Hypothalamus (tissue), 51 donors: ENCODE measurements around the gene CUTA.
A peak's percentile ranks its signal among the peaks of the same experiment; 100 is the strongest.

ENCODE experiments used
- DNase-seq, 51 donors: peaks; one replicate each; lab custom pipeline; 2025; lab: John Stamatoyannopoulos, UW

Gene CUTA

GRCh38 chr6:33424855-33425667 lies 7.2 kb upstream of the CUTA start:
- peak in 3 of 51 donors; percentile 24 to 48 (median 47) for DNase-seq

- no peak for DNase-seq
Measured at GRCh38 chr6:33423777-33424176, 5.9 kb upstream of the CUTA start.

DNA sequence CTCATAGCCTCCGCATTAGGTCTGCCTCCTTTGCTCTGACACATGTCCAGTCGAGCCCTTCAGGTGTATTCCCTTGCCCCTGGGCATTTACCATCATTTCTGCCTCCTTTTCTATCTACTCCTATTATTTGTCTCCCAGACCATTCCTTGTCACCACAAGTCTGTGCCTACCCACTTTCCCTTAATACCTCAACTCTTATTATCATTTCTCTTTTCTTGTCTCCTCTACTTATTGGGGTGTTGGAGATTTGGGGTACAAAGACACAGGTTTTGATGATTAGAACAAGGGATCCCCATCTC lies 3.4 kb upstream of the CUTA start:
- no peak for DNase-seq

GRCh38 chr6:33420491-33421343 lies 2.8 kb upstream of the CUTA start:
- no peak for DNase-seq

DNA sequence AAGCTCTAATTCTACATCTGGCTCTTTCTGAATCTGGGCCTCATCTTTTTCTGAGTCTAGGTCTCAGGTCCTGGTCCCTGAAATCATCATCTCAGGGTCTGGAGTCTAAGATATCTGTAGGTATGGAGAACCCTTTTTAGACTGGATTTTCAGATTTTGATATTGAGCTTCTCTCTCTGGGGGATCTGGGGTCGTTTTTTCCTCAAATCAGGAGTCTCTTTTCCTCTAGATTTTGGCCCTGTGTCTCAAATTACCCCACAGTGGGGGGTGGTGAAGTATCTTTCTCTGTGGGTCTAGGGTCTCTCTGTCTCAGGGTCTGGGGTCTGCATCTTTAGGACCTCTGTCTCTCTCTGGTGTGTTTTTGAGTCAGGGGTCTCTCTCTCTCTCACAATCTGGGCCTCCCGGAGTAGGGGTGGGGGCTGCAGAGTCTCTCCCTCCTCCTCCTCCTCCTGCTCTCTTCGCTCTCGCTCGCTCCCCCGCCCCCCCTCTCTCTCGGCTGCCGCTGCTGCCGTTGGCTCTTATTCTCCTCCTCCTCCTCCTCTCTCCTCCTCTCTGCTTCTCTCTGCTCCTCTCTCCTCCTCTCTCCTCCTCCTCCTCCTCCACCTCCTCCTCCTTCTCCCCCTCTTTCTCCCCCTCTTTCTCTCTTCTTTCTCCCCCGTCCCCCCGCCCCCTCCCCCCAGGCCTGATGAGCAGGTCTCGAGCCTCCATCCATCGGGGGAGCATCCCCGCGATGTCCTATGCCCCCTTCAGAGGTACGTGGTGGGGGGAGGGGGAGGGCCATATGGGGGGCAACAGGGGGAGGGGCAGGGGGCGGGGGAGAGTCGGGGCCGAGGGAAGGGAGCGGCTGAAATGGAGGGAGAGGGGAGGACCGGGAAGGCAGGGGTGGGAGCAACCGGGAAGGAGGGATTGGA lies 1.9 kb upstream of the CUTA start, which contains the start of gene SYNGAP1:
TSS of gene SYNGAP1 (plus strand) at position 486 of the 911 bp plus-strand sequence. CDS start at position 686, 200 bp downstream.
- DNase-seq, result peak in 29 of 51 donors; percentile 11 to 67 (median 41)

DNA sequence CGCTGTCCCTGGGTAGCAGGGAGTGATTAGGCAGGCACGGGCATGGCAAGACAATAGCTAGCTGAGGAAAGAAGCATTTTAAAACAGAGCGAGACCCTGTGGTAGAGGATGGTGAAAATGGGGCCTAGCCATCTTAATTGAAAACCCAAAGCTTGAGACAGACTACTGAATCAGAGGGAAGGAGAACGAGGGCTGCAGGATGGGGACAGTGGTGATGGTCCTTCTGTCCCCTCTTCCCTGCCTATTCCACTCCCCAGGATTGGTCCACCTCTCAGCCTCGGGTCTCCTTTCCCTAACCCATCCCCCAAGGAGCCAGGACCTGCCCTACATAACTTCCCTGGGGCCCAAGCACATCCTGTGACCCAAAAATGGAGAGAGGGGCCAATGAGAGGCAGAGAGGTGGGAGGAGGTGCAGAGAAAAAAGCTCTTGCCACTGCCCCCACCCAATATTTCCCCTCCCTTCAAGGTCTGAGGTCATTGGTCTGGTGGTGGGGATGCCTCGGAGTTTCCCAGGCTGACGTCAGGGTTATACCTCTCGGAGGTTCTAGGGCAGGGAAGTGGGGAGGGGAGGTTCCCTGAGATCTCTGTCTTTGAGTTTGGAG lies 884 bp upstream of the CUTA start:
- no peak for DNase-seq

GRCh38 chr6:33417128-33417902 lies 592 bp downstream of the CUTA start:
- DNase-seq, result peak in 2 of 51 donors; percentile 31 to 60

- DNase-seq, result no peak
Measured at GRCh38 chr6:33416386-33417127, 1.4 kb downstream of the CUTA start.

DNA sequence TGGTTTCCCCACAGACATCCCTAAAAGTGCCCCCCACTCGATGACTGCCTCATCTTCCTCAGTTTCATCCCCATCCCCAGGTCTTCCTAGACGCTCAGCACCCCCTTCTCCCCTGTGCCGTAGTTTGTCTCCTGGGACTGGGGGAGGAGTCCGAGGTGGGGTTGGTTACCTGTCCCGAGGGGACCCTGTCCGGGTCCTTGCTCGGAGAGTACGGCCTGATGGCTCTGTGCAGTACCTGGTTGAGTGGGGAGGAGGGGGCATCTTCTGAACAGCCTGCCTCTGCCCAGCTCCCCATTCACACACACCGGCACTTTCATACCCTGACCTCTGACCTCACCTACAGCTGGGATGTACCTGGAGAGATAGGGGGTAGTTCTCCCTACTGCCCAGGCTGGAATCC lies 2.1 kb downstream of the CUTA start:
- no peak for DNase-seq

GRCh38 chr6:33414592-33415271 lies 3.2 kb downstream of the CUTA start:
- no peak for DNase-seq

GRCh38 chr6:33413241-33414120 lies 4.4 kb downstream of the CUTA start:
- no peak for DNase-seq

DNA sequence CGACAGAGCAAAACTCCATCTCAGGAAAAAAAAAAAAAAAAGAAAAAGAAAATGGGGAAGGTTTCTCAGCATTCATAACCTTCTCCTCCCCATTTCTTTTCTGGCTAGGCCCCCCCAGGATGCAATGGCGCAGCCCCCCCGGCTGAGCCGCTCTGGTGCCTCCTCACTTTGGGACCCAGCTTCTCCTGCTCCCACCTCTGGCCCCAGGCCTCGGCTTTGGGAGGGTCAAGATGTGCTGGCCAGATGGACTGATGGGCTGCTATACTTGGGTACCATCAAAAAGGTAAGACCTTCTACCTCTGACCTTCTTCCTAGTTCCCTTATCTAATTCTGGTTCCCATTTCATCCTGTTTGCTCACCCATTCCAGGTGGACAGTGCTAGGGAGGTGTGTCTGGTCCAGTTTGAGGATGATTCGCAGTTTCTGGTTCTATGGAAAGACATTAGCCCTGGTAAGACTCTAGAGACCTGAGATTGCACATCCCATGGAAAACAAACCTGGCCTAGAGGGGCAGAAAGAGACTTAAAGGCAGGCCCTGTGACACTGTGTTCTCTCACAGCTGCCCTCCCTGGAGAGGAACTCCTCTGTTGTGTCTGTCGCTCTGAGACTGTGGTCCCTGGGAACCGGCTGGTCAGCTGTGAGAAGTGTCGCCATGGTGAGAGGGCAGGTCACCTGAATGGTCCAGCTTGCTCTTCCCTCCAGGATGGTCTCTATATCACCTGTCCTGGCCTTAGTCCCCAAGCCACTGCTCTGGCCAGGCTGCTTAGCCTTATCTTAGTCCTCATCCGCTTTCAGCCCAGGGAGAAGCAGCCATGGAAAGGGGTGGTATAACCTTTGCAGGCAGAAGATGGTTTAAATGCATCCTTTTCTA lies 5.5 kb downstream of the CUTA start:
- DNase-seq, result no peak

DNA sequence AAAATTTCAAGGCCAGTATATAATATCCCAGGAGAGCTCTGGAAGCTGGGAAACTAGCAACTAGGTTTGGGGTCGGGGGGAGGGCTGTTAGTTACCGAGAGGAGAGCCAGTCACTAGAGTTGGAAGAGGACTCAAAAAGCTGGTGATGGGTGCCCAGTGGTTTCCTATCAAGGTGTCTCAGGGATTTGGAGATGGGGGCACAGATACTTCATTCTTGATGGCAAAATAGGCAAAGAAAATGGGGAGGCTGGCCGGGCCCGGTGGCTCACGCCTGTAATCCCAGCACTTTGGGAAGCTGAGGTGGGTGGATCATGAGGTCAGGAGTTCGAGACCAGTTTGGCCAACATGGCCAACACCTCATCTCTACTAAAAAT lies 6.3 kb downstream of the CUTA start:
- DNase-seq, result no peak

DNA sequence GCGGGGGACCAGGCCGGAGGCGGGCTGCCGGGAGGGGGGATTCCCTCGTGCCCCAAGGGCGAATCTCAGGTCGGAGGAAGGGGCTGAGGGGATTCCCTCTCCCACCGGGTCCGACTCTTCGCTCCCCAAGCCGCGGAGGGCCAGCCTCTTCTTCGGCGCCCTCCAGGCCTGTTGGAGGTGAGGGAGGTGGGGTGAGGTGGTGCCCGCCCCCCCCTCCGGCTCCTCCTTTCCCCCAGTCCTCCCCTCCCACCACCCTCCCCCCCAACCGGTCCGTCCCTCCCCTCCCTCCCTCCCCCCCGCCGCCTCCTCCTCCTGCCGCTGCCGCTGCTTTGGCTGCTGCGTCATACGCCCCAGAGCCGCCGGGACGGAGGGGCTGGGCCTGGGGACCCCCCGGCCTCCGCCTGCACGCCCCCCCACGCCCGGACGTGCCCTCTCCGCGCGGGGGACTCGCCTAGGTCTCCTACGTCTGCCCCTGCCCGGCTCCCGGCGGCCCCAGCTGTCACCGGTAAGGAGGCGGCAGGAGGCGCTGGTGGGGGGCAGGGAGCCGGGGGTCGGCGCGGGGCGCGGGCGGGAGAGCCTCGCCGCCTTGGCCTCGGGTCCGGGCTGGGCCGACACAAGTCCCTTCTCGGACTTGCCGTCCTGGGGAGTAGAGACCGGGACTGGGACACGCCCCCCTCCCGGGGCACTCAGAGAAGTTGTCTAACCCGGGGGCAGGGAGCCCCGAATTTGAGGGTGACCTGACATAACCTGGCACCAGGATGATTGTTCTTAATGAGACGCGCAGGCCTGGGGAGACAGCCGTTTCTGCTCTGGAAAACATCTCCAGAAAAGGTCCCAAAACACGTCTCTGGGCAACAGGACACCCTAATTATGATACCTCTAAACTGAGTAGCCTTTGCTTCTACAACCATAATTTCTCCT lies 6.9 kb downstream of the CUTA start, which contains the start of gene PHF1:
TSS of gene PHF1 (plus strand) at position 304 of the 921 bp plus-strand sequence. CDS start 1,250 bp downstream, outside the sequence.
- peak in 27 of 51 donors; percentile 44 to 95 (median 72) for DNase-seq
